Right lobe of liver (tissue), 4 donors: ENCODE results near the gene SCN2A.

Source experiments
- POLR2A ChIP-seq: fragments of 450-650 bp; IDR thresholded peaks from one replicate; pipeline ENCODE4 v1.6.1; 2017; ENCODE audit warnings: antibody characterized with exemption, mild to moderate bottlenecking
- TF ChIP-seq, protein P1 (sequence below), 4 donors: fragments of 200-600 bp in 3 of 4; fragments of 450-650 bp in 1 of 4; IDR thresholded peaks; one replicate each; pipeline versions ENCODE4 v1.5.1 to v1.8.0; 2016 to 2022; ENCODE audit warnings: antibody characterized with exemption in 4 of 4, mild to moderate bottlenecking in 2 of 4
- donor health status: DM: no; HTN: no; CAD: no.
- donor health status: DM: no; HTN: no; CAD: no.
- donor health status: DM: no; HTN: yes; CAD: no.

DNA sequence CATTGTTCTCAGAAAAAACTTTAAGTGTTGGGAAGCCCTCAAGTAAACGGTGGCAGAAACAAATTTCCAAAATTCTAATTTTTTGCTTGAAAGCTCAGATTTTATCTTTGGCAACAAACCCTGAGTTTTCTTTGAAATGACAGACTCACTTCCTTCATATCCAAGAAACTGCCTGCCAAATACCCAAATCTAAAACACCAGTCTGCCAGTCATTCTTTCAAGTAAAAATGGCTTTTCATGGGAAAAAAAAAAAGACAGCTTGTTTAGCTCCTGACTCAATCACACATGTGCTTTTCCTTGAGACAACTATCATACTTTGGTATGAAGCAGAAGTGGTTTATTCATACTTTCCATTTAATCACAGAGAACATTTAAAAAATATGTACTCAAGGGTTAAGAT, 189.7 kb downstream of the SCN2A start:
- TF ChIP-seq, protein P1, sequence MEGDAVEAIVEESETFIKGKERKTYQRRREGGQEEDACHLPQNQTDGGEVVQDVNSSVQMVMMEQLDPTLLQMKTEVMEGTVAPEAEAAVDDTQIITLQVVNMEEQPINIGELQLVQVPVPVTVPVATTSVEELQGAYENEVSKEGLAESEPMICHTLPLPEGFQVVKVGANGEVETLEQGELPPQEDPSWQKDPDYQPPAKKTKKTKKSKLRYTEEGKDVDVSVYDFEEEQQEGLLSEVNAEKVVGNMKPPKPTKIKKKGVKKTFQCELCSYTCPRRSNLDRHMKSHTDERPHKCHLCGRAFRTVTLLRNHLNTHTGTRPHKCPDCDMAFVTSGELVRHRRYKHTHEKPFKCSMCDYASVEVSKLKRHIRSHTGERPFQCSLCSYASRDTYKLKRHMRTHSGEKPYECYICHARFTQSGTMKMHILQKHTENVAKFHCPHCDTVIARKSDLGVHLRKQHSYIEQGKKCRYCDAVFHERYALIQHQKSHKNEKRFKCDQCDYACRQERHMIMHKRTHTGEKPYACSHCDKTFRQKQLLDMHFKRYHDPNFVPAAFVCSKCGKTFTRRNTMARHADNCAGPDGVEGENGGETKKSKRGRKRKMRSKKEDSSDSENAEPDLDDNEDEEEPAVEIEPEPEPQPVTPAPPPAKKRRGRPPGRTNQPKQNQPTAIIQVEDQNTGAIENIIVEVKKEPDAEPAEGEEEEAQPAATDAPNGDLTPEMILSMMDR (IDR thresholded peaks at IDR 0.05), result no peak
- no peak for TF ChIP-seq POLR2A
